GM19239 (cell line): Measurements from ENCODE around the gene ACYP1.
"Not testable (repeated sequence)": the region's sequence is repeated elsewhere in the genome, so short reads cannot be mapped to it uniquely, and the experiment has no call there.

Experiments used
- DNase-seq: peaks from one replicate; pipeline ENCODE4 v3.0.0; 2011; ENCODE audit warnings: low spot score; ENCODE audit not compliant: insufficient read length
- FAIRE-seq: peaks from 2 replicates; lab custom pipeline; 2011; peaks lifted over from hg19 to GRCh38; lab: Jason Lieb, UNC

The ACYP1 gene

GRCh38 chr14:75069121-75069810, 5.4 kb upstream of the ACYP1 start, which contains the start of gene ZC2HC1C:
Gene ZC2HC1C (plus strand): TSS chr14:75069641. CDS start chr14:75070574, 933 bp downstream.
- DNase-seq, result peak; percentile 57
- peak; percentile 91 for FAIRE-seq

- no peak for DNase-seq
- FAIRE-seq, result peak; percentile 81
Measured at GRCh38 chr14:75068294-75069120, 4.7 kb upstream of the ACYP1 start.

DNA sequence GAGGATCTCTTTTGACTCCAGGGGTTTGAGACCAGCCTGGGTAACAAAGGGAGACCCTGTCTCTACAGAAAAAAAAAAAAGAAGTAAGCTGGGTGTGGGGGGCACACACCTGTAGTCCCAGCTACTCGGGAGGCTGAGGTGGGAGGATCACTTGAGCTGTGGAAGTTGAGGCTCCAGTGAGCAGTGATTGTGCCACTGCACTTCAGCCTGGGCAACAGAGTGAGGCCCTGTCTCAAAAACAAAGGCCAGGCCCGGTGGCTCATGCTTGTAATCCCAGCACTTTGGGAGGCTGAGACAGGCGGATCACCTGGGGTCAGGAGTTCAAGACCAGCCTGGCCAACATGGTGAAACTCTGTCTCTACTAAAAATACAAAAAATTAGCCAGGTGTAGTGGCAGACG, 3.9 kb upstream of the ACYP1 start:
- not testable (repeated sequence) for DNase-seq, FAIRE-seq

GRCh38 chr14:75067212-75067611, 3.4 kb upstream of the ACYP1 start:
- no peak for FAIRE-seq
- no peak for DNase-seq

GRCh38 chr14:75066691-75067090, 2.9 kb upstream of the ACYP1 start:
- no peak for FAIRE-seq
- no peak for DNase-seq

DNA sequence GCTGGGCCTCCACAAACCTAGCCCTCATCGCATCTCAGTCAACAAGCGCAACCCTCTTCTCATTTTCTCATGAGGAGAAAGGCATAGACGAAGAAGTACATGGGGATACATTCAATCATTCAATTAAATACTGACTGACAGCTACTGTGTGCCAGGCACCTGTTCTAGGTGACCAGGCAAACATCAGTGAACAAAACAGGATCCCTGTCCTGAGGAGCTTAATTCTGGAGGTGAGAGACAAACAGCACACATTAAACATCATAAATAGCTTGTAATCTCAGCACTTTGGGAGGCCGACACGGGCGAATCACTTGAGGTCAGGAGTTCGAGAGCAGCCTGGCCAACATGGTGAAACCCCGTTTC, 362 bp upstream of the ACYP1 start:
- DNase-seq (no peak), FAIRE-seq (no peak)

GRCh38 chr14:75063013-75063412, 811 bp downstream of the ACYP1 start:
- DNase-seq (no peak), FAIRE-seq (no peak)

DNA sequence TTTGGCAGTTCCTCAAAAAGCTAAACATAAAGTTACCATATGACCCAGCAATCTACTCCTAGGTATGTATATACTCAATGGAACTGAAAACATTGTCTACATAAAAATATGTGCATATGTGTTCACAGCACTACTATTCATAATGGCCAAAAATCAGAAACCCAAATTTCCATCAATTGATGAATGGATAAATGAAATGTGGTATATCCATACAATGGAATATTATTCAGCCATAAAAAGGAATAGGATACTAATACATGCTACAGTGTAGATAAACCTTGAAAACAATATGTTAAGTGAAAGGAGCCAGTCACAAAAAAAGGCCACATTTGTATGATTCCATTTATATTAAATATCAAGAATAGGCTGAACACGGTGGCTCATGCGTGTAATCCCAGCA, 3.4 kb downstream of the ACYP1 start:
- DNase-seq, result no peak
- no peak for FAIRE-seq

DNA sequence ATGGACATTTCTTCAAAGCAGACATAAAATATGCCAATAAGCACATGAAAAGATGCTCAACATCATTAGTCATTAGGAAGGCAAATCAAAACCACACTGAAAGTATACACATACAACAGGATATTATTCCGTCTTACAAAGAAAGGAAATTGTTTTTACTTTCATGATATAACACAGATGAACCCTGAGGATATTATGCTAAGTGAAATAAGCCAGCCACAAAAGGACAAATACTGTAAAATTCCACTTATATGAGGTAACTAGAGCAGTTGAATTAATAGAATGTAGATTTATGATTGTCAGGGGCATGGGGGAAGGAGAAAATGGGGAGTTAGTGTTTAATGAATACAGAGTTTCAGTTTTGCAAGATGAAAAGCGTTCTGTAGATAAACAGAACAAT, 4.2 kb downstream of the ACYP1 start:
- DNase-seq (no peak), FAIRE-seq (no peak)

GRCh38 chr14:75054421-75054820, 9.4 kb downstream of the ACYP1 start:
- DNase-seq (no peak), FAIRE-seq (no peak)

DNA sequence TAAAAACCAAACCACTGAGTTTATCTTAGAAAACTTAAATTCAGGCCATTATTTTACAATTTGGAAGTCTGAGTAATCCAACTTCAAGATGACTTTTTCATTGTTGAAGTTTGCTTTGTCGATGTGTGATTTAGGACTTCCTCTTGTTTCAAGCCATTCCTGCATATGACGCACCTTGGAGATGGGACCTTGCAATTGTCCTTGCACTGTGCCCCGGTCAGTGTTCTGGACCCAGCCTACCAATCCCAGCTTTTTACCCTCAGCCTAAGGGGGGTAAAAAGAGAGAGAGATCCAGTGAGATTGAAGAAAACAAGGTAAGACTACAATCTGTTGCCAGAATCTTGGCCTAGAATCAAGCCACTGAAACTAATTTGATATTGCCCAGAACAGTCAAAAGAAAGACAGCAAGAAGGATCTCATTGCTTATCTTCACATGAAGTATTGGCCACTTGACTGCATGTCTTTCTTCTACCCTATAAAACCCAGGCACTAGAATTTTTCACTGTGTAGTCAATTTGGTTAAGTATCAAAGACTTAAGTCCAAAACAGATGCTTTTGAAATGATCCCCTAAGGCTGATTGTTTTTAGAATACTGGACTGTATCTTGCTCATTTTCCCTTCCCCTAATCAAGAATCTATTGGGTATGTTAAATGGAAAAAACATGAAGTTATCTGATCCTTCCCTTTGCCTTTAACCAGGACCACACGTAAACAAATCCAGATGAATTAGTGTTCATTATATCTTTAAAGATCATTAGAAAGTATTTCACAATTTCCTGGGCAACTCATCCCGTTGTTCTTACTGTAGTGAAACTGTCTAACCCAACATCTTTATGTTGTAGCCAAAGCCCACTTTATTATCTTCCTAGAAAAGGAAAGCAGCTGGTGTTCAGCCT, 10.2 kb downstream of the ACYP1 start:
- DNase-seq, result no peak
- FAIRE-seq, result no peak

DNA sequence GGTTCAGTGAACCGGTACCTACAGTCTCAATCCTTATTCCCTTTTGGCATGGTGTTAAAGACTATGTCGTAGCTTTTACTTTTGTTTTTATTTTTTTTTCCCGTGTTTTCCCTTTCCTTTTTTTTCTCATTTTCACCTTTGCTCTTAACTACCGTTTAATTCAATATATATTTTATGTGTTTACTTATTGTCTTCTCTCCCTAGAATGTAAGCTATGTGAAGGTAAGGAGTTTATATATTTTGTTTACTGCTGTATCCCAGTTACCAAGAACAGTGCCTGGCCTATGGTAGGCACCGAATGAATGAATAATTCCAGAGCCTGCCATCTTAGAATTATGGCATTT, 12.3 kb downstream of the ACYP1 start:
- no peak for DNase-seq
- no peak for FAIRE-seq

DNA sequence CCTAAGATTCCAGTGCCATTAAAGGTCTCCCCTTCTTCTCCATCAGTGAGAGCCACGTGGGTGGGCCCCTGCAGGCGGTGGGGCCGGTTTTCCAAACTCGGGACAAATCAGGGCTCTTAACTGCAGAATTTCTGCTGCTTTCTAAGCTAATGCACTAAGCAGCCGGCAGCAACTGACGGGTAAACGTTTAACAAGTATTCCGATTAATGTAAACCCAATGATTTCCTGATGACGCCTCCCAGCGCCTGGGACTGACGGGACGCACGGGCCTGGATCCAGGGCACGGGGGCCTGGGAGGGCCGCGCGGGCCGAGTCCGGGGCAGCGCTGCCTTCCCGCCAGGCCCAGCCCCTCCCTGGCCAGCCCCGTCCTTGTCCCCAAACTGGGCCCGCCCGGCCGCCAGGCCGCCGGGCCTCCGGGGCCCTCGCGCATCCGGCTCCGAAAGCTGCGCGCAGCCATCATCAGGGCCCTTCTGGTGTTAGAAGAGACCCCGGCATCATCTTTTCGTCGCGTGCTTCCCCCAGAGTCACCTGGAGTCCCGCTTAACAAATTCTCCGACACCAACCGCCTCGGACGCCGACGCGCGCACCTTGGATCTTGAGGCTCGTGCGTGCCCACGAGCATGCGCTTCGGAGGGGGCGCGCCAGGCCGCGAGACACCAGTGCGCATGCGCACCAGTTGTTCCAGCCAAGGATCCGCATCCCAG, 12.8 kb downstream of the ACYP1 start, which contains the start of gene MLH3:
Gene MLH3 (minus strand): TSS at position 616 of the 704 bp plus-strand sequence. CDS start 1,812 bp downstream, outside the sequence.
- peak; percentile 66 for DNase-seq
- FAIRE-seq, result peak; percentile 95

GRCh38 chr14:75049731-75050201, 14.1 kb downstream of the ACYP1 start:
- no peak for DNase-seq
- no peak for FAIRE-seq

DNA sequence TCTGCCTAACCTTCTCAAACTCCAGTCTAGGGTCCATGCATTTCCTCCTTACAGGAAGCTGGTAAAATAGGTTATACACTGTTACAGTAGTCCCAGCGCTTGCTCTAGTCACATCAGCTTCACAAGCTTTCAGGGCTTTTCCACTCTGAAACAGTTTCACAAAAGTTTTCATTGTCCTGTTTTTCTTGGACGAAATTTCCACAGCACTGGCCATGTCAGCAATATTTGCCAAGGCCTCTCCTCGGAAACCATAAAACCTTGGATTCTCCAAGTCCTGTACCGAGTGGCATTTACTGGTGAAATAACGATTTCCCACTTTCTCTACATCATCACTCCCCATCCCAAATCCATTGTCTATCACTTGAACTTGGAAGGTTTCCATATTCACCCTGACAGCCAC, 14.7 kb downstream of the ACYP1 start:
- DNase-seq (no peak), FAIRE-seq (no peak)

- DNase-seq (no peak), FAIRE-seq (no peak)
Measured at GRCh38 chr14:75048101-75048500, 15.7 kb downstream of the ACYP1 start.

DNA sequence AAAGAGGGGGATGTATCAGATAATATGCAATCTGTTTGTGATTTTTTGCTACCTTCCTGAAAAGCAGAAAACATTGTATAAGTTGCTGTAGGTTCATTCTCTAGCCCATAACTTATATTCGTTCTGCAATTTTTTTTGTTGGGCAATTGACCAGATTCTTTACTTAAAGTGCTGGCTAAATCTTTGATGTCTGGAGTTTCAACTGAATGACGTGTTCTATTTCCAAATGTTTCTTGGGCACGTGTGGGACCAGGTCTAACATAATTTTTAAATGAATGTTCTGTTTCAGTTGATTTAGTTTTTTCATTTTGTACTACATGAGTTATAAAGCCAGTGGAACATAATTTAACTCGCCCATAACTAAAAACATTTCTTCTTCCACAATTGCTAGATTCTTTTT, 16.3 kb downstream of the ACYP1 start:
- FAIRE-seq (no peak), DNase-seq (no peak)

DNA sequence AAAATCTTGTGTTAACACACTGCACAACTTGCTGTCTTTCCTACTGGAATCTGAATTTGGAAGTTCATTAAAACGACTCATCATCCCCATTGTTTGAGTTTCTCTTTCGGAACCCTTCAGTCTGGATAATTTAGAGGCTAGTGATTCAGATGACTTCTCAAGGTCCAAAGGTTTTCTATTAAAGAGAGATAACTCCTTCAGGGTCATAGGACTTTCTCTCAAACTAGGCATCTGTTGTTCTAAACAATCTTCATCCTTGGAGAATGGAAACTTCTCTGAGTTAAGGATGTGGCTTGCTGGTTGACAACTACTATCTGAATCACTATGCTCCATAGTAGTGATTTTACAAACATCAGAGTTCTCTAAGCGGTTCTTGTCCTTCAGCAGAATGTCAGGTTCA, 16.9 kb downstream of the ACYP1 start:
- FAIRE-seq (no peak), DNase-seq (no peak)

DNA sequence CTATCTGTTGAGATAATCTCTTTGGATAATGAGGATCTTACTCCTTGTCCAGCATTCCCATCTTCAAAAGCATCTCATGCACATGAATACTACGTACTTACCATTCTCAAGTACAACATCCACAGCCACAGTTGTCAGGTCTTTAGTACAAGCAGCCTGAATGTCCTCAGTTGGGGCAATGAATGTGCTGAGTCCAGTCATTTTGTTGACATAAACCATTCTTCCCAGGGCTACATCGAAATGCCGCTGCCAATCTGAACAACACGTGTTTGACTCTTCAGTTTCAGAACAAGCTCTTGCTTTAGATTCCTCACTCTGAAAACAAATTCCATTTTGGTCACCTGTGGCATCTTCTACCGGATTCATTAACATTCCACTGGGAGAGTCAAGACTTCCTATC, 17.5 kb downstream of the ACYP1 start:
- DNase-seq, result no peak
- no peak for FAIRE-seq

DNA sequence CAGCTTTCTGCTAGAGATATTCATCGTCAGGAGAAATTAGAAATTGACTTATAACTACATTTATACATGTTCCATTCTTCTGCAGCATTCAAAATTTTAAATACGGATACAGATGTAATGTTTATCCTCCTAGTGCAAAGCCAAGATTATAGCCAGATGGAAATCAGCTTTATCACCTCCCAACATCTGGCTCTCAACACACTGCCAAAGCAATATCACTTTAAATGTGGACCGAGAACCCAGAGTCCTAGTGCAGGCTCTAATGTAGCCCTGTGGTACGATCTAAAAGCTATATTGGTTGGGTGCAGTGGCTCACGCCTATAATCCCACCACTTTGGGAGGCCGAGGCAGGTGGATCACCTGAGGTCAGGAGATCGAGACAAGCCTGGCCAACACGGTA, 19.1 kb downstream of the ACYP1 start:
- no peak for FAIRE-seq
- DNase-seq, result no peak
